GM10847 (cell line): ENCODE results near the gene ARIH2.

Experiments
- POLR2A ChIP-seq: IDR thresholded peaks from 2 replicates; pipeline ENCODE4 v1.6.1; 2011; ENCODE audit not compliant: insufficient read length; ENCODE audit errors: extremely low read depth

ARIH2 gene

DNA sequence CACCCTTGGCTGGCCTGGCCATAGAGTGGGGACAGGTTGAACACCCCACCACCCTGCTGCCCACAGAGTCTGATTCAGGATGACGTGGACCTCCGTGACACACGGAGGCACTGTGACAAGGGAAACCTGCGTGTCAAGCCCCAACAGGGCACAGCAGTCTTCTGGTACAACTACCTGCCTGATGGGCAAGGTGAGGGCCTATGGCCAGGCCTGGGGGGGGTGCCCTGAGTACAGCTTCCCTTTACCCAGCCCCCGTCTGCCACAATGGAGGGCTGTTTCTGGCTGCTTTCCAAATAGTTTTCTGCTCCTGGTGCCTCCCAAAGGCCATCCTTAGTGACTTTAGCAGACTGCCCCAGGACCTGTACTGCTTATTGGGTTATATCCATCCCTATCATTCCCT lies 87.4 kb downstream of the ARIH2 start:
- no peak for TF ChIP-seq POLR2A

DNA sequence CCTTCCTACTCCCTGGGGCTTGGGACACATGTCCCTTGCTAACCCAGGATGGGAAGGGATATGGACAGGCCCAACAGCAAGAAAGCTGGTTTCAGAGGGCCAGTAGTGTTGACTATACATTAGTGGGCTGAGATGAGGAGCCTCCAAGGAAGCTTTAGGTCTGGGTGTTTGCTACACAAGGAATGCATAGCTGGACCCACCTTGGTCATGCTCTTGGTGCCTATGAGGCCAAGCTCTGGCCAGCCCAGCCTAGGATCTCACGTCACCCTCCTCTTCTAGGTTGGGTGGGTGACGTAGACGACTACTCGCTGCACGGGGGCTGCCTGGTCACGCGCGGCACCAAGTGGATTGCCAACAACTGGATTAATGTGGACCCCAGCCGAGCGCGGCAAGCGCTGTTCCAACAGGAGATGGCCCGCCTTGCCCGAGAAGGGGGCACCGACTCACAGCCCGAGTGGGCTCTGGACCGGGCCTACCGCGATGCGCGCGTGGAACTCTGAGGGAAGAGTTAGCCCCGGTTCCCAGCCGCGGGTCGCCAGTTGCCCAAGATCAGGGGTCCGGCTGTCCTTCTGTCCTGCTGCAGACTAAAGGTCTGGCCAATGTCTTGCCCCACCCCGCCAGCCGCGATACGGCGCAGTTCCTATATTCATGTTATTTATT lies 87.9 kb downstream of the ARIH2 start:
- no peak for TF ChIP-seq POLR2A

- TF ChIP-seq POLR2A = peak; percentile 68
Measured at GRCh38 chr3:49007068-49007770, 88.6 kb downstream of the ARIH2 start, which contains the start of gene WDR6. Gene WDR6, plus strand, starts transcription at chr3:49007391. Its CDS starts 41 bp downstream, at chr3:49007432.

- no peak for TF ChIP-seq POLR2A
Measured at GRCh38 chr3:49007771-49008528, 89.3 kb downstream of the ARIH2 start.

GRCh38 chr3:49009396-49009795 lies 90.8 kb downstream of the ARIH2 start:
- TF ChIP-seq POLR2A = no peak

GRCh38 chr3:49012441-49013017 lies 93.9 kb downstream of the ARIH2 start:
- TF ChIP-seq POLR2A = no peak

DNA sequence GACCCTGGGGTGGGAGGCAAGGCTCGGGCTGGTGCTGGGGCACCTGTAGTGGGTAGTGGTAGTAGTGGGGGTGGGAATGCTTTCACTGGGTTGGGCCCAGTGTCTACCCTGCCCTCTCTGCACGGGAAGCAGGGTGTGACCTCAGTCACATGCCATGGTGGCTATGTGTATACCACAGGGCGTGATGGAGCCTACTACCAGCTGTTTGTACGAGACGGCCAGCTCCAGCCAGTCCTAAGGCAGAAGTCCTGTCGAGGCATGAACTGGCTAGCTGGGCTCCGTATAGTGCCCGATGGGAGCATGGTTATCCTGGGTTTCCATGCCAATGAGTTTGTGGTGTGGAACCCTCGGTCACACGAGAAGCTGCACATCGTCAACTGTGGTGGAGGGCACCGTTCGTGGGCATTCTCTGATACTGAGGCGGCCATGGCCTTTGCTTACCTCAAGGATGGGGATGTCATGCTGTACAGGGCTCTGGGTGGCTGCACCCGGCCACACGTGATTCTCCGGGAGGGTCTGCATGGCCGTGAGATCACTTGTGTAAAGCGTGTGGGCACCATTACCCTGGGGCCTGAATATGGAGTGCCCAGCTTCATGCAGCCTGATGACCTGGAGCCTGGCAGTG lies 94.6 kb downstream of the ARIH2 start:
- TF ChIP-seq POLR2A = no peak

- TF ChIP-seq POLR2A = no peak
Measured at GRCh38 chr3:49013738-49014660, 95.4 kb downstream of the ARIH2 start.

GRCh38 chr3:49015072-49015471 lies 96.4 kb downstream of the ARIH2 start:
- no peak for TF ChIP-seq POLR2A

DNA sequence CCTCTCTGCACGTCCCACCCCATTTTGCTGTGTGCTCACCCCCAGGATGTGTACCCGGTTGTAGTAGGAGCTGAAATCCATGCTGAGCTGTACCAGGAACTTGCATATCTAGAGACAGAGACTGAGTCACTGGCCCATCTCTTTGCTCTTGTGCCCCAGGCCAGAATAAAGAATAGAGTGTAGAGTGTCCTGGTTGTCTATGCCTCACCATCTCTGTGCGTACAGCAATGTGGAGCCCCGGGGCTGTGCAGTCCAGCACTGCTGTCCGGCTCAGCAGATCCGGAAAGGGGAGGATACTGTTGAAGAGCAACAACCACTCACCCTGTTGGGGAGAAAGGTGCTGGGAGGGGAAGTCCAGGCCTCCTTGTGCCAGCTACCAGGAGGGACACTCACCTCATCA lies 97.1 kb downstream of the ARIH2 start:
- TF ChIP-seq POLR2A = no peak

GRCh38 chr3:49016414-49017228 lies 98.0 kb downstream of the ARIH2 start:
- TF ChIP-seq POLR2A = no peak

- no peak for TF ChIP-seq POLR2A
Measured at GRCh38 chr3:49017229-49017970, 98.8 kb downstream of the ARIH2 start.

GRCh38 chr3:49017971-49018706 lies 99.5 kb downstream of the ARIH2 start, which contains the start of gene DALRD3:
Gene DALRD3, minus strand, starts transcription at chr3:49018580. Its CDS starts 16 bp downstream, at chr3:49018564.
- TF ChIP-seq POLR2A = no peak
